H1 (cell line): Measurements from ENCODE around the gene SNW1. TPM values are rescaled to one million over a fixed set of nuclear protein-coding genes. Genes with fewer than 3 reads are reported as not detected.

Experiments
- CTCF ChIA-PET: fragments of 300-600 bp; sonication (Branson Sonifier 250); formaldehyde crosslinking; loops from one replicate; lab custom pipeline; 2021; ENCODE audit not compliant: partially characterized antibody; lab: Charles Lee
- POLR2A ChIA-PET: fragments of 300-600 bp; sonication (Branson Sonifier 250); formaldehyde crosslinking; loops from one replicate; lab custom pipeline; 2021; ENCODE audit warnings: inconsistent platforms; ENCODE audit not compliant: partially characterized antibody; lab: Charles Lee
- DNase-seq, 2 experiments: peaks; one replicate each; pipeline versions ENCODE4 v3.0.0 to v3.0.0-alpha.2; 2010 to 2022; ENCODE audit warnings: low spot score in 2 of 2, low read depth in 1 of 2, mixed read lengths in 1 of 2
- FAIRE-seq: peaks from 2 replicates; lab custom pipeline; 2011; peaks lifted over from hg19 to GRCh38; lab: Jason Lieb, UNC
- H2AFZ ChIP-seq: 2 replicates; pipeline ENCODE4 v1.8.1; 2012; ENCODE audit warnings: low read length, inconsistent platforms
- H2AK5ac ChIP-seq: 2 replicates; pipeline ENCODE4 v1.6.1; 2013; ENCODE audit warnings: low read depth, low read length
- H2BK120ac ChIP-seq: replicated peaks from 2 replicates; pipeline ENCODE3; 2013; ENCODE audit warnings: low read depth, low read length, inconsistent platforms
- H2BK12ac ChIP-seq: 2 replicates; pipeline ENCODE4 v1.6.1; 2013; ENCODE audit warnings: low read depth, low read length
- H2BK15ac ChIP-seq: 2 replicates; pipeline ENCODE4 v1.6.1; 2013; ENCODE audit warnings: low read length
- H2BK20ac ChIP-seq: 2 replicates; pipeline ENCODE4 v1.6.1; 2013; ENCODE audit warnings: low read length
- H2BK5ac ChIP-seq: 2 replicates; pipeline ENCODE4 v1.6.1; 2013; ENCODE audit warnings: low read depth, low read length
- H3K14ac ChIP-seq: 2 replicates; pipeline ENCODE4 v1.6.1; 2013; ENCODE audit warnings: inconsistent platforms; ENCODE audit not compliant: insufficient read length
- H3K18ac ChIP-seq: 2 replicates; pipeline ENCODE4 v1.6.1; 2013; ENCODE audit warnings: low read length; ENCODE audit errors: extremely low read depth
- H3K23ac ChIP-seq: 2 replicates; pipeline ENCODE4 v1.6.1; 2013; ENCODE audit warnings: inconsistent platforms; ENCODE audit not compliant: insufficient read length
- H3K23me2 ChIP-seq: 2 replicates; pipeline ENCODE4 v1.6.1; 2013; ENCODE audit warnings: low read depth, low read length
- H3K27ac ChIP-seq: 2 replicates; pipeline ENCODE4 v1.6.1; 2011; ENCODE audit warnings: low read depth, low read length, inconsistent platforms
- H3K27me3 ChIP-seq, 4 experiments: replicated peaks in 1 of 4; 1 replicate in 1 of 4; 2 replicates in 3 of 4; pipeline versions ENCODE4 v1.6.1 to v1.8.1; 2011 to 2013; ENCODE audit warnings: low read length in 3 of 4, mild to moderate bottlenecking in 3 of 4, inconsistent platforms in 2 of 4, mixed read lengths in 2 of 4, moderate library complexity in 1 of 4; ENCODE audit not compliant: control insufficient read depth in 3 of 4, insufficient read depth in 3 of 4; ENCODE audit errors: extremely low read depth in 1 of 4
- H3K36me3 ChIP-seq, 4 experiments: 2 replicates each; pipeline versions ENCODE4 v1.6.1 to v1.8.1; 2011 to 2013; ENCODE audit warnings: mild to moderate bottlenecking in 4 of 4, low read length in 3 of 4, moderate library complexity in 2 of 4, control low read depth in 1 of 4, inconsistent platforms in 1 of 4; ENCODE audit not compliant: insufficient read depth in 4 of 4, control insufficient read depth in 2 of 4
- H3K4ac ChIP-seq: replicated peaks from 2 replicates; pipeline ENCODE3; 2013; ENCODE audit warnings: low read length, low read depth, mixed read lengths, inconsistent platforms; ENCODE audit not compliant: insufficient read length
- H3K4me1 ChIP-seq, 4 experiments: replicated peaks in 1 of 4; 1 replicate in 1 of 4; 2 replicates in 3 of 4; pipeline versions ENCODE4 v1.6.1 to v1.8.1; 2011 to 2013; ENCODE audit warnings: low read length in 3 of 4, inconsistent platforms in 2 of 4, mixed read lengths in 1 of 4; ENCODE audit not compliant: insufficient read depth in 4 of 4, control insufficient read depth in 3 of 4
- H3K4me2 ChIP-seq, 2 experiments: 2 replicates each; pipeline versions ENCODE4 v1.6.1 to v1.8.1; 2011 to 2013; ENCODE audit warnings: low read depth in 2 of 2, low read length in 2 of 2, control low read depth in 1 of 2, inconsistent platforms in 1 of 2, mild to moderate bottlenecking in 1 of 2; ENCODE audit not compliant: insufficient read depth in 1 of 2
- H3K4me3 ChIP-seq, 4 experiments: fragments of 200-600, 300-600 bp in 1 of 4; sonication (generic), shearing (Covaris generic), sonication (Bioruptor Twin) in 1 of 4; 2 replicates each; pipeline versions ENCODE4 v1.5.1 to v1.8.1; 2011 to 2016; ENCODE audit warnings: low read length in 4 of 4, low read depth in 3 of 4, control low read depth in 2 of 4, inconsistent platforms in 2 of 4, mild to moderate bottlenecking in 2 of 4, mixed read lengths in 1 of 4, moderate library complexity in 1 of 4; ENCODE audit not compliant: insufficient read depth in 2 of 4; ENCODE audit errors: extremely low read depth in 1 of 4
- H3K56ac ChIP-seq: replicated peaks from 2 replicates; pipeline ENCODE3; 2013; ENCODE audit warnings: low read depth, mild to moderate bottlenecking, mixed read lengths, low read length, inconsistent platforms; ENCODE audit not compliant: insufficient read length
- H3K79me1 ChIP-seq: 2 replicates; pipeline ENCODE4 v1.6.1; 2013; ENCODE audit warnings: low read depth, low read length, control low read depth
- H3K79me2 ChIP-seq, 2 experiments: 2 replicates each; pipeline versions ENCODE4 v1.6.1 to v1.8.1; 2012 to 2013; ENCODE audit warnings: low read length in 2 of 2, mild to moderate bottlenecking in 2 of 2, inconsistent platforms in 1 of 2; ENCODE audit not compliant: insufficient read depth in 2 of 2, control insufficient read depth in 1 of 2
- H3K9ac ChIP-seq, 4 experiments: replicated peaks in 1 of 4; 1 replicate in 1 of 4; 2 replicates in 3 of 4; pipeline versions ENCODE4 v1.6.1 to v1.8.1; 2011 to 2013; ENCODE audit warnings: low read depth in 3 of 4, low read length in 3 of 4, control low read depth in 2 of 4, mild to moderate bottlenecking in 2 of 4, moderate library complexity in 2 of 4, inconsistent platforms in 1 of 4; ENCODE audit errors: extremely low read depth in 1 of 4
- H3K9me3 ChIP-seq, 2 experiments: 2 replicates each; pipeline versions ENCODE4 v1.6.1 to v1.8.1; 2012 to 2013; ENCODE audit warnings: mild to moderate bottlenecking in 2 of 2, moderate library complexity in 2 of 2, control low read depth in 1 of 2, inconsistent platforms in 1 of 2, low read depth in 1 of 2, low read length in 1 of 2, mixed read lengths in 1 of 2; ENCODE audit not compliant: insufficient read depth in 2 of 2
- H4K20me1 ChIP-seq, 2 experiments: replicated peaks in 1 of 2; 2 replicates each; pipeline versions ENCODE3 to v1.8.1; 2011 to 2013; ENCODE audit warnings: inconsistent platforms in 2 of 2, low read length in 2 of 2, mild to moderate bottlenecking in 1 of 2; ENCODE audit not compliant: insufficient read depth in 2 of 2, control insufficient read depth in 1 of 2
- H4K5ac ChIP-seq: 2 replicates; pipeline ENCODE4 v1.6.1; 2013; ENCODE audit warnings: low read length, low read depth, mixed read lengths, inconsistent platforms; ENCODE audit not compliant: insufficient read length
- H4K8ac ChIP-seq: 2 replicates; pipeline ENCODE4 v1.8.0; 2013; ENCODE audit warnings: mild to moderate bottlenecking, moderate library complexity, low read length, inconsistent platforms; ENCODE audit not compliant: insufficient read depth; ENCODE audit errors: extremely low read depth
- H4K91ac ChIP-seq: replicated peaks from 2 replicates; pipeline ENCODE3; 2013; ENCODE audit warnings: low read length, mixed read lengths, inconsistent platforms; ENCODE audit not compliant: insufficient read length
- TBP ChIP-seq: IDR thresholded peaks from 2 replicates; pipeline ENCODE4 v1.6.1; 2011; ENCODE audit warnings: low read depth, low read length, improper control_type of control experiment
- WGBS, 2 experiments: shearing (Covaris generic) in 1 of 2; methylation state at CpG; one replicate each; pipeline versions ENCODE4 v1.1.6 to v1.1.7; 2013 to 2015; ENCODE audit warnings: low lambda C conversion rate in 2 of 2, mixed read lengths in 2 of 2, inconsistent platforms in 1 of 2, low coverage in 1 of 2, missing lambda C conversion rate in 1 of 2; ENCODE audit not compliant: insufficient replicate concordance in 2 of 2, insufficient coverage in 1 of 2, insufficient read length in 1 of 2; ENCODE audit errors: extremely low coverage in 1 of 2, missing lambda C conversion rate in 1 of 2; 5-methylcytosine and 5-hydroxymethylcytosine counted together
- polyA plus RNA-seq, 7 experiments: library from polyadenylated mRNA; depleted of rRNA in 3 of 7; stranded (reverse) in 5 of 7; unstranded in 2 of 7; fragments of >200 nt in 5 of 7; fragments of 200-250 nt in 2 of 7; gene quantifications; 1 replicate in 5 of 7; 2 replicates in 1 of 7; 4 replicates in 1 of 7; pipeline versions ENCODE4 v1.2.1 to v1.2.3, GENCODE V29; 2011 to 2013; ENCODE audit warnings: missing spikeins in 2 of 7, mixed read lengths in 2 of 7
- total RNA-seq: library from RNA; stranded (reverse); fragmentation: NEBNext Ultra II Directional; extraction: Animal tissue kit (Norgen Biotek cat#: 25700); gene quantifications from 2 replicates; pipeline ENCODE4 v1.2.1, GENCODE V29; 2021
- TF ChIP-seq, protein P1 (sequence below): IDR thresholded peaks from 2 replicates; pipeline ENCODE4 v1.6.1; 2011; ENCODE audit warnings: low read depth, mild to moderate bottlenecking, low read length; ENCODE audit not compliant: insufficient read depth

SNW1 gene
- total and polyA plus RNA-seq, 2 of the 8 experiments (the other 6 are each of a cell fraction or from before 2014, with no cell fraction given): 13.2 to 79.2 TPM

DNA sequence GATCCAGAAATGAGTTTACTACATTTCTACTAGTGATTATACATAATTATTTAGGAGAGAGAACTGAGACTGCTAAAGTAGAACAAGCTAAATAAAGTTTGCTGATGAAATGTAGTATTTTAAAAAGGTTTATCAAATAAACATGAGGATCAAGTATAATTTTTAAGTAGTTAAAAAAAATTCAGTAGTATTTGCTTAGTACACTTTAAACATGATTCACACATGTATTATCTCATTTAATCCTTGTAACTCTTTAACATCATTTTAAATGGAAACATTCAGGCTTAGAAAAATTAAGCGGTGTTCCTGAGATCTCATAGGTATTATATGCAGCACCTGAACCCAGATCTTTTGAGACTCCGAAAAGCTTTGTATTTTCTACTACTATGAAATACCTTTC is 8.7 kb downstream of the SNW1 start:
- H3K27me3 ChIP-seq: no peaks in the 10 kb centered on the region
- no peaks in the 10 kb centered on the region for H3K79me1 ChIP-seq
- H3K4me1 ChIP-seq: no peaks in the 10 kb centered on the region
- no peak overlapping the region for H3K9ac ChIP-seq
- no peak overlapping the region for H2BK5ac ChIP-seq
- H2AK5ac ChIP-seq: no peak overlapping the region
- ChIA-PET POLR2A (interaction anchor here (0.7 kb wide), 1 partner anchor 51 kb away, joined by 3 read pairs; no protein-coding TSS in a partner anchor), CTCF (interaction anchor here (0.8 to 1.9 kb wide), 4 partner anchors 9 to 402 kb away, joined by 3 to 10 read pairs (median 4); partner anchors contain the start of gene SNW1)
- H2BK12ac ChIP-seq: no peak overlapping the region
- no peak overlapping the region for H3K4ac ChIP-seq
- H2BK120ac ChIP-seq: no peak overlapping the region
- no peak overlapping the region for H3K23ac ChIP-seq
- peaks cover 0 to 33% of the 10 kb centered on the region in 2 experiments; a peak in 2 of 4 replicates for H3K79me2 ChIP-seq
- H4K5ac ChIP-seq: no peak overlapping the region
- no peak overlapping the region for H4K8ac ChIP-seq
- no peak overlapping the region for H3K4me3 ChIP-seq
- no peak overlapping the region for H4K91ac ChIP-seq
- 98% methylated on average over 2 of the region's 2 CpGs; no CpG with 5 or more reads in 1 of the 2 experiments for WGBS, 2 experiments
- H3K4me2 ChIP-seq: no peak overlapping the region
- peaks cover 0 to 6% of the 10 kb centered on the region in 2 experiments; a peak in 1 of 4 replicates for H3K9me3 ChIP-seq
- H2BK15ac ChIP-seq: no peak overlapping the region
- H3K23me2 ChIP-seq: no peaks in the 10 kb centered on the region
- no peak overlapping the region for H2BK20ac ChIP-seq
- H3K56ac ChIP-seq: no peak overlapping the region
- FAIRE-seq (no peak), DNase-seq (no peak)
- no peak overlapping the region for H3K14ac ChIP-seq
- peaks cover 6 to 56% (median 36%) of the 10 kb centered on the region in 4 experiments for H3K36me3 ChIP-seq
- peaks cover 2 to 3% of the 10 kb centered on the region in 2 experiments for H4K20me1 ChIP-seq
- TF ChIP-seq TBP: no peak
- TF ChIP-seq, protein P1, sequence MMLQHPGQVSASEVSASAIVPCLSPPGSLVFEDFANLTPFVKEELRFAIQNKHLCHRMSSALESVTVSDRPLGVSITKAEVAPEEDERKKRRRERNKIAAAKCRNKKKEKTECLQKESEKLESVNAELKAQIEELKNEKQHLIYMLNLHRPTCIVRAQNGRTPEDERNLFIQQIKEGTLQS: no peak
- H3K27ac ChIP-seq: no peak overlapping the region
- H3K18ac ChIP-seq: no peak overlapping the region
- H2AFZ ChIP-seq: no peak overlapping the region
